NCI-H1417 treated with DMSO at 0.1 percent for 48 hours (cell line): Measurements from ENCODE around the gene CERS3.

Experiments used
- DNase-seq: peaks from one replicate; lab custom pipeline; 2025; lab: John Stamatoyannopoulos, UW

Gene CERS3

DNA sequence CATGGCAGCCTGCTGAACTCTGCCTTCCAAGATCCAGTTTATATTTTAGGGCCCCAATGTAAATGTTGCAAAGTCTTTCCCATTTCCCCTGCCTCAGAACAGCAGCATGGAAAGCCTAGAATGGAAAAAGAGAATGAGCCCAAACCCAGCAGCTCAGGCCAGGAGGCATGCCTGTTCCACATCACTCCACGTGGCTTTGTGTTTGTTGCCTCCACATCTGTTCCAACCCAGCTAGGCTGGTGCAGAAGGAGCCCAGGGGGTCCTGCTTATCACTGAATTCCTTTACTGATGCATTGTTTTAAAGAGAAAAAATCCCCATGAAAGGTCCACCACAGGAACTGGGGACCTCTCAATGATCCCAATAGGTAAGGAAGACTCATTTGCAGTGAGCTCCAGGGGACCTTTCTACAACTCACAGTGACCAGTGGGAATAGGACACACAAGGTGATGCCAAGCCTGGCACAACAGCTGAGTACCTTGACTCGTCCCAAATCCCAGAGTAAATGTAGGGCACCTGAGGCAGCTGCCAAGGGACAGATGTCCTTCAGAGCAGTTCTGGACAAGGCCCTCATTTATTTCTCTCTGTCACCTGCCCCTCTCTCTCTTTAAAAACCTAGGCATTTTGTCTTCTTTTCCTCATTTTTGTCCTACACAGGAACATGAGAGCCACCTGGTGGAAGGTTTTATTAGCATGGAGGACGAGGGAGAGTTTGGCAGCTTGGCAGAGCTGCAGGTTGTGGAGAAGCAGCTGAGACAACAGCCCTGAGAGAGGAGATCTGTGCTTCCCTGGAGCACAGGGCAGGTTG is 145.2 kb downstream of the CERS3 start:
- no peak for DNase-seq

DNA sequence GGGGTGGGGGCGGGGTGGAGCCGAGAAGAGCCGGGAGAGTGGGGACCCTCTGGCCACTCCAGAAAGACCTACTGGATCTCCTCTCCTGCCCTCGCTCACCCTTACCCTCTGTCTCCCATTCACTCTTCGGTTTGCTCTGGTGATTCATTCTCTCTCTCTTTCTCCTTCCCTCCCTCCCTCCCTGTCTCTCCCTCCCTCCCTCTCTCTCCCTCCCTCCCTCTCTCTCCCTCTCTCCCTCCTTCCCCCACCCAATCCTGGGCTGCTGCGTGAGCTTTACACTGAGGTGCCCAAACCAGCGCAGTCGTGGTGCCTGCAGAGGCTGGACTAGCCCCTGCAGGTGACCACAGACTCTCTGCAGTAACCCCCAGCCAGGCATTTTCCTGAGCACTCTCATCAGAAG is 154.8 kb downstream of the CERS3 start:
- no peak for DNase-seq

DNA sequence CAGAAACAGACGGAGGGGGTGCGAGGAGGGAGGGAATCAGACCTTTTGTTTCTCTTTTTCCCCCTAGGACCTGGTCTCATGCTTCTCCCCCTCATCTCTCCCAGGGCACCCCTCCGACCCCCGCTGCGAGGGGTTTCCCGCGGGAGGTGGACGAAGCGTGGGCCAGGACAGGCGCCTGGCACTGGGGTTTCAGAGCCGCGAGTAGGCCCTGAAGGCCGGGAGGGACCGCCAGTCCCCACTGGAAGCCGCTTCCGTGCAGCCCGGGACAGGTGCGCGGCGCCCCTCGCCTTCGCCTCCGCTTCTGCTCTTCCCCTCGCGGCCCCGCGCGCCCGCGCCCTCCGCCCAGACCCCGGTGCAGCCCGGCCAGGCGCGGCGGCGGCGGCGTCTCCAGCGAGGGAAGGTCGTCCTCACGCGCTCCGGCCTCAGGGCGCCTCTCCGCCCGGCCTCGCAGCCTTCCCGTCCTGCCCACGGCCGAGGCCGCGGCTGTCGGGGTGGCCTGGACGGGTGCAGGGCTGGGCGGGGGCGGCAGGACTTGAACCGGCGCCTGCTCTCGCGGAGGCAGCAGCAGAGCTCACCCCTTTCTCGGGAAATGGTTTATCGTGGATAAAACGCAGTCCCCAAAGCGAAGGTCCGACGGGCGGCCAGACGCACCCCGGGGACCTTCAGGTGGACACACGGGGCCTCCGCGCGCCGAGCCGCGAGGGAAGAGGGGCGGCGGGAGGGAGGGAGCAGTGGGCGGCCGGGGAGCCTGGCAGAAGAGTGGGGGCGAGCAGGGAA is 155.4 kb downstream of the CERS3 start:
- DNase-seq = no peak

DNA sequence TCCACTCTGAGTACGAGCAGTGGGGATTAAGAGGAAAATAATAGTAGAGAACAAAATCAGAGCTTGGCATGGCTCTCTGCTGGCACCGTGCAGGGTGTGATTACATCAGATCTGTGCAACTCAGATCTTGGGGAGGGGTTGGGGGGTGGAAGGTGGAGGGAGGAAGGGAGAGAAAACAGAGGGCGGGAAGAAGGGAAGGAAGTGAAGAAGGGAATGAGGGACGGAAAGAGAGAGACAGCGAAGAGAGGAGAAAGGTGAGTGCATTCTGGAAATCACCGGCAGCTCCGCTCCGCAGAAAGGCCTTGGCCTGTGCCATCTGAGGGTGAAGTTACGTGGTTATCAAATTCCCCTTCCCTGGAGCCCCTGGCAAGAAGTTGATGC is 156.0 kb downstream of the CERS3 start:
- no peak for DNase-seq

DNA sequence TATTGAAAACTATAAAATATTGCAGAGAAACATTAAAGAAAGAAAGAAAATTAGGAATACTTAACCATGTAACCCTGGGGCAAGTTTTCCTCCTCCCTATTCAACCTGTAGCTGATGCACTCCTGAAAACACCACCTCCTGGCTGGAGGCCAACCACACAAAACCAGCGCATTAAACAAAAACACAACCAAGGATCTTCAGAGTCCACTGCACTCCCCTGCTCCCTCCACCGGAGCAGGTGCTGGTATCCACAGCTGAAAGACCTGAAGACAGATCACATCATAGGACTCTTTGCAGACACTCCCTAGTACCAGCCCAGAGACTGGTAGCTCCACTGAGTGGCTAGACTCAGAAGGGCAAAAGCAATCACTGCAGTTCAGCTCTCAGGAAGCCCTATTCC is 173.4 kb downstream of the CERS3 start:
- DNase-seq = no peak

DNA sequence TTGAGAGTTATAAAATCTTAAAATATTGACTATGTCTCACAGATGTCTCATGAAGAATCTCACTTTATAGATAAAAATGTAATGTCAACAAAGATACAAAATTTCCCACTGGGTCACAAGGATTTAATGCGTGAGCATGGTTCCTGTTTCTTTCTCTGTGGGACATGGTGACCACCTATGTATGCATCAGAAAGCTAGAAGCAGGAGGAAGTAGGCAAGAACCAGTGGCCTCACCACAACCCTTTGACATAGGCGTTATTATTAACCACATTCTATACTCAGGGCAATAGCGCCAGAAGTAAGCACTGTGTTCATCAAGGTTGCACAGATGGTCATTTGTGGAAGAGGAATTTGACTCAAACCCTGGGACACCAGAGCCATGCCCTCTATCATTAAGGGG is 175.3 kb downstream of the CERS3 start:
- no peak for DNase-seq

DNA sequence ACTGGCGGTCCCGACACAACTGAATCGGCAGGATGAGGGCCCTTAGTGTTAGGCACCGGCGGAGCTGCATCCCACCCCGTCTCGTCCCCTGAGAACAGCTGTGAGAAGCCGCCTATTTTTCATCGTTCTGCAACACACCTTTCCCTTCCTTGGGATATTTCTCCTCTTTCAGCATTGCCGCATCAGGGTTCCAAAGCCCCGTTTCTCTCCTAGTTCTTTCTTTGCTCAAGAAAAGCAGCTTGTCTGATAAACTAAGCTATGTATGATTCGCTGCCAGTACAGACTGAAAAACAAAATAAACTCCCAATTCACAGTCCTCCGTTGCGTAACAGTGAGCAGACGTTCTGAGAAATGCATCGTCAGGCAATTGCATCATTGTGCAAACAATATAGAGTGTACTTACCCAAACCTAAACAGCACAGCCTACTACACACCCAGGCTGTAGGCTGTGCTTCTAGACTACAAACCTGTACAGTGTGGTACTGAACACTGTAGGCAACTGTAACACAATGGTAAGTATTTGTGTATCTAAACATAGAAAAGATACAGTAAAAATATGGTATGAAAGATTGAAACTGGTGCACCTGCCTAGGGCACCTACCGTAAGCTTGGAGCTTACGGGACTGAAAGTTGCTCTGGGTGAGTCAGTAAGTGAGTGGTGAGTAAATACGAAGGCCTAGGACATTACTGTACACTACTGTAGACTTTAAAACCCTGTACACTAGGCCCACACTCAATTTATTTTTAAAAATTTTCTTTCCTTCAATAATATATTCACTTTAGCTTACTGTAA is 178.1 kb downstream of the CERS3 start:
- no peak for DNase-seq
